CD14-positive monocyte (primary cell): ENCODE results near the gene CCDC93. TPM values are rescaled to one million over a fixed set of nuclear protein-coding genes. Genes with fewer than 3 reads are reported as not detected.

Source experiments
- DNase-seq, 3 donors: peaks; one replicate each; pipeline ENCODE4 v3.0.0-alpha.2; 2011 to 2022
- H2AFZ ChIP-seq: 2 replicates; pipeline ENCODE4 v1.6.0; 2012; ENCODE audit warnings: mild to moderate bottlenecking, low read depth, low read length, inconsistent platforms; ENCODE audit not compliant: insufficient read depth, poor library complexity, severe bottlenecking
- H3K27ac ChIP-seq, 2 donors: 1 replicate in 1 of 2; 2 replicates in 1 of 2; pipeline ENCODE4 v1.5.1; 2012 to 2013; ENCODE audit warnings: low read length in 2 of 2, control low read depth in 1 of 2, inconsistent platforms in 1 of 2, low read depth in 1 of 2, mild to moderate bottlenecking in 1 of 2
- H3K27me3 ChIP-seq, 2 donors: one replicate each; pipeline versions ENCODE4 v1.6.0 to v1.6.1; 2011 to 2013; ENCODE audit warnings: low read length in 2 of 2; ENCODE audit not compliant: control insufficient read depth in 2 of 2, insufficient read depth in 2 of 2
- H3K36me3 ChIP-seq, 2 donors: replicated peaks in 1 of 2; 1 replicate in 1 of 2; 2 replicates in 1 of 2; pipeline versions ENCODE4 v1.5.1 to v1.6.1; 2012 to 2013; ENCODE audit warnings: low read length in 2 of 2, control low read depth in 1 of 2, inconsistent platforms in 1 of 2, mild to moderate bottlenecking in 1 of 2; ENCODE audit not compliant: insufficient read depth in 2 of 2, control insufficient read depth in 1 of 2
- H3K4me1 ChIP-seq, 2 donors: 1 replicate in 1 of 2; 2 replicates in 1 of 2; pipeline versions ENCODE4 v1.5.1 to v1.6.1; 2012 to 2013; ENCODE audit warnings: low read length in 2 of 2, control low read depth in 1 of 2, inconsistent platforms in 1 of 2, mild to moderate bottlenecking in 1 of 2, moderate library complexity in 1 of 2; ENCODE audit not compliant: insufficient read depth in 2 of 2, control insufficient read depth in 1 of 2
- H3K4me2 ChIP-seq: replicated peaks from 2 replicates; pipeline ENCODE3; 2012; ENCODE audit warnings: low read length, moderate library complexity, mild to moderate bottlenecking; ENCODE audit not compliant: poor library complexity, severe bottlenecking; ENCODE audit errors: extremely low read depth
- H3K4me3 ChIP-seq, 3 experiments: fragments of 200-600 bp in 1 of 3; sonication (generic) in 1 of 3; replicated peaks in 1 of 3; 1 replicate in 2 of 3; 2 replicates in 1 of 3; pipeline ENCODE4 v1.5.1; 2011 to 2013; ENCODE audit warnings: low read length in 3 of 3, mild to moderate bottlenecking in 3 of 3, control low read depth in 2 of 3, low read depth in 2 of 3, inconsistent platforms in 1 of 3, moderate library complexity in 1 of 3
- H3K79me2 ChIP-seq: 2 replicates; pipeline ENCODE4 v1.6.0; 2012; ENCODE audit warnings: mild to moderate bottlenecking, control low read depth, inconsistent platforms, low read length, moderate library complexity; ENCODE audit not compliant: insufficient read depth
- H3K9ac ChIP-seq: 2 replicates; pipeline ENCODE4 v1.6.0; 2017; ENCODE audit warnings: low read length, mild to moderate bottlenecking; ENCODE audit not compliant: insufficient read depth, poor library complexity, severe bottlenecking
- H3K9me3 ChIP-seq, 2 donors: replicated peaks in 1 of 2; 1 replicate in 1 of 2; 2 replicates in 1 of 2; pipeline versions ENCODE4 v1.5.1 to v1.6.1; 2012 to 2013; ENCODE audit warnings: low read length in 2 of 2, control low read depth in 1 of 2; ENCODE audit not compliant: control insufficient read depth in 1 of 2, insufficient read depth in 1 of 2
- H4K20me1 ChIP-seq: 2 replicates; pipeline ENCODE4 v1.6.0; 2012; ENCODE audit warnings: mild to moderate bottlenecking, low read length, control low read depth, moderate library complexity; ENCODE audit not compliant: insufficient read depth
- H3K27ac Mint-ChIP-seq, 7 donors: one replicate each; pipeline ENCODE4 v1.8.0; 2020; ENCODE audit warnings: mild to moderate bottlenecking in 7 of 7, mixed read lengths in 7 of 7, moderate library complexity in 6 of 7, inconsistent platforms in 2 of 7
- H3K27me3 Mint-ChIP-seq, 3 donors: one replicate each; pipeline ENCODE4 v1.8.0; 2021 to 2022; ENCODE audit warnings: low read depth in 3 of 3, mild to moderate bottlenecking in 3 of 3, mixed read lengths in 3 of 3, moderate library complexity in 3 of 3, inconsistent platforms in 1 of 3
- H3K36me3 Mint-ChIP-seq, 2 donors: one replicate each; pipeline ENCODE4 v1.8.0; 2020; ENCODE audit warnings: mixed read lengths in 2 of 2, inconsistent platforms in 1 of 2, mild to moderate bottlenecking in 1 of 2
- H3K4me1 Mint-ChIP-seq: one replicate; pipeline ENCODE4 v1.8.0; 2020; ENCODE audit warnings: mild to moderate bottlenecking, mixed read lengths
- H3K4me3 Mint-ChIP-seq, 2 donors: one replicate each; pipeline ENCODE4 v1.8.0; 2020; ENCODE audit warnings: mild to moderate bottlenecking in 2 of 2, mixed read lengths in 2 of 2, moderate library complexity in 1 of 2
- H3K9me3 Mint-ChIP-seq, 7 donors: one replicate each; pipeline ENCODE4 v1.8.0; 2020 to 2022; ENCODE audit warnings: mixed read lengths in 7 of 7, mild to moderate bottlenecking in 6 of 7, moderate library complexity in 6 of 7, inconsistent platforms in 2 of 7
- CTCF ChIP-seq: fragments of 200-600 bp; IDR thresholded peaks from one replicate; pipeline ENCODE4 v1.8.0; 2022; ENCODE audit warnings: antibody characterized with exemption, mild to moderate bottlenecking
- WGBS: methylation state at CpG from one replicate; pipeline ENCODE4 v1.1.5; 2013; ENCODE audit warnings: missing lambda C conversion rate; ENCODE audit not compliant: insufficient coverage; 5-methylcytosine and 5-hydroxymethylcytosine counted together
- intact Hi-C, 2 donors: fragments of 100-400 bp; cut with micrococcal nuclease; formaldehyde crosslinking; loops; one replicate each; pipeline versions ENCODE4 v1.15.0 to v1.15.1; 2023
- polyA plus RNA-seq, 3 donors: library from polyadenylated mRNA; depleted of rRNA in 1 of 3; unstranded in 2 of 3; stranded (reverse) in 1 of 3; fragments of 300-500 nt in 2 of 3; fragments of >200 nt in 1 of 3; fragmentation: Illumina TruSeq in 2 of 3; gene quantifications; 1 replicate in 2 of 3; 2 replicates in 1 of 3; pipeline ENCODE4 v1.2.3, GENCODE V29; 2012 to 2021

The CCDC93 gene
- polyA plus RNA-seq, 3 donors, result 2.5 to 20.7 (median 5.8) TPM

GRCh38 chr2:118032169-118033013 lies 18.5 kb upstream of the CCDC93 start:
- Histone ChIP-seq H3K4me3 (no peak overlapping the region), H3K9me3 (peaks cover 2 to 8% of the 10 kb centered on the region in 2 donors), H3K36me3 (no peaks in the 10 kb centered on the region), H3K79me2 (no peaks in the 10 kb centered on the region), H3K27ac (no peak overlapping the region), H3K4me2 (no peak overlapping the region), H4K20me1 (no peaks in the 10 kb centered on the region), H2AFZ (no peak overlapping the region), H3K27me3 (peaks cover 4 to 10% of the 10 kb centered on the region in 2 donors), H3K9ac (no peak overlapping the region), H3K4me1 (no peaks in the 10 kb centered on the region)
- DNase-seq, result peak in 2 of 3 donors; percentile 46 to 73
- no peak overlapping the region for H3K4me3 Mint-ChIP-seq
- intact Hi-C loops, result loop anchor here in 1 of 2 donors (10.0 kb wide), 1 partner anchor 52 kb away; the partner anchor contains the start of gene INSIG2
- peak overlapping the region in 1 of 7 donors; percentile 63 for H3K27ac Mint-ChIP-seq
- peaks cover 11 to 21% (median 17%) of the 10 kb centered on the region in 7 donors for H3K9me3 Mint-ChIP-seq
- no peaks in the 10 kb centered on the region for H3K4me1 Mint-ChIP-seq
- 40% methylated on average over 1 of the region's 4 CpGs for WGBS
- peaks cover 13 to 20% (median 19%) of the 10 kb centered on the region in 3 donors for H3K27me3 Mint-ChIP-seq
- peaks cover 0 to 2% of the 10 kb centered on the region in 2 donors for H3K36me3 Mint-ChIP-seq
- peak; percentile 91 for TF ChIP-seq CTCF

GRCh38 chr2:118031566-118031965 lies 17.7 kb upstream of the CCDC93 start:
- Histone ChIP-seq H2AFZ (no peak overlapping the region), H3K4me3 (no peak overlapping the region), H4K20me1 (no peaks in the 10 kb centered on the region), H3K27me3 (peaks cover 4 to 10% of the 10 kb centered on the region in 2 donors), H3K79me2 (no peaks in the 10 kb centered on the region), H3K9me3 (peaks cover 2 to 8% of the 10 kb centered on the region in 2 donors), H3K27ac (no peak overlapping the region), H3K9ac (no peak overlapping the region), H3K4me2 (no peak overlapping the region), H3K36me3 (no peaks in the 10 kb centered on the region), H3K4me1 (no peaks in the 10 kb centered on the region)
- TF ChIP-seq CTCF, result no peak
- Mint-ChIP-seq H3K4me1 (no peaks in the 10 kb centered on the region), H3K27me3 (peaks cover 13 to 25% (median 17%) of the 10 kb centered on the region in 3 donors), H3K4me3 (no peak overlapping the region), H3K36me3 (peaks cover 0 to 2% of the 10 kb centered on the region in 2 donors), H3K27ac (no peak overlapping the region), H3K9me3 (peaks cover 11 to 20% (median 15%) of the 10 kb centered on the region in 7 donors)
- intact Hi-C loops, result loop anchor here in 1 of 2 donors (10.0 kb wide), 1 partner anchor 53 kb away; the partner anchor contains the start of gene INSIG2
- no peak for DNase-seq
